ENCODE measurements around the gene PRAMEF12.
"Not testable (repeated sequence)": the region's sequence is repeated elsewhere in the genome, so short reads cannot be mapped to it uniquely, and the experiment has no call there.

Gene PRAMEF12

GRCh38 chr1:12770620-12771019, 2.9 kb upstream of the PRAMEF12 start:
- DNase-seq (ENCODE audit: low read depth): no peak

GRCh38 chr1:12771186-12771585, 2.4 kb upstream of the PRAMEF12 start:
- no peak for DNase-seq (ENCODE audit: low read depth)

GRCh38 chr1:12772520-12772919, 1.0 kb upstream of the PRAMEF12 start:
- DNase-seq (ENCODE audit: low read depth): no peak

- DNase-seq (ENCODE audit: low read depth): no peak
Observed at GRCh38 chr1:12774801-12775345, 1.3 kb downstream of the PRAMEF12 start.

GRCh38 chr1:12775443-12775842, 1.9 kb downstream of the PRAMEF12 start:
- DNase-seq (ENCODE audit: low read depth): no peak

GRCh38 chr1:12776801-12777557, 3.4 kb downstream of the PRAMEF12 start:
- no peak for DNase-seq (ENCODE audit: low read depth)

GRCh38 chr1:12778061-12778460, 4.5 kb downstream of the PRAMEF12 start:
- no peak for DNase-seq (ENCODE audit: low read depth)

- no peak for DNase-seq (ENCODE audit: low read depth)
Observed at GRCh38 chr1:12778907-12779306, 5.4 kb downstream of the PRAMEF12 start.

GRCh38 chr1:12781488-12781887, 8.0 kb downstream of the PRAMEF12 start:
- DNase-seq (ENCODE audit: low read depth): not testable (repeated sequence)

GRCh38 chr1:12783783-12784182, 10.2 kb downstream of the PRAMEF12 start:
- peak; percentile 1 for DNase-seq (ENCODE audit: low read depth)

GRCh38 chr1:12784729-12785128, 11.2 kb downstream of the PRAMEF12 start:
- DNase-seq (ENCODE audit: low read depth): not testable (repeated sequence)

GRCh38 chr1:12791097-12791496, 17.6 kb downstream of the PRAMEF12 start, which contains the start of gene PRAMEF1:
PRAMEF1 (plus strand) TSS chr1:12791397; CDS start chr1:12793228, 1,831 bp downstream.
- DNase-seq (ENCODE audit: low read depth): not testable (repeated sequence)

- no peak for DNase-seq (ENCODE audit: low read depth)
Observed at GRCh38 chr1:12798911-12799310, 25.4 kb downstream of the PRAMEF12 start.

GRCh38 chr1:12799730-12800129, 26.2 kb downstream of the PRAMEF12 start:
- DNase-seq (ENCODE audit: low read depth): no peak

- no peak for DNase-seq (ENCODE audit: low read depth)
Observed at GRCh38 chr1:12809933-12810332, 36.4 kb downstream of the PRAMEF12 start.

GRCh38 chr1:12810691-12811408, 37.3 kb downstream of the PRAMEF12 start:
- no peak for DNase-seq (ENCODE audit: low read depth)

- no peak for DNase-seq (ENCODE audit: low read depth)
Observed at GRCh38 chr1:12811409-12811784, 37.9 kb downstream of the PRAMEF12 start.

GRCh38 chr1:12819061-12819460, 45.5 kb downstream of the PRAMEF12 start:
- not testable (repeated sequence) for DNase-seq (ENCODE audit: low read depth)

All from GM04504 (cell line).